IMR-90 (cell line): ENCODE measurements around the gene SPAG5.

Experiments
- BHLHE40 ChIP-seq: fragments of 150-350 bp; IDR thresholded peaks from 2 replicates; pipeline ENCODE4 v1.6.1; 2016; ENCODE audit warnings: mild to moderate bottlenecking, low read depth, low read length
- CEBPB ChIP-seq: IDR thresholded peaks from 2 replicates; pipeline ENCODE4 v1.6.1; 2012; ENCODE audit warnings: low read depth, low read length, improper control_type of control experiment
- CTCF ChIP-seq: conservative IDR thresholded peaks from 2 replicates; pipeline ENCODE4 v1.5.1; 2012; ENCODE audit warnings: mild to moderate bottlenecking, low read depth, low read length, improper control_type of control experiment
- MAFK ChIP-seq: IDR thresholded peaks from 2 replicates; pipeline ENCODE4 v1.6.1; 2012; ENCODE audit warnings: low read depth, low read length, improper control_type of control experiment
- MXI1 ChIP-seq: IDR thresholded peaks from 2 replicates; pipeline ENCODE4 v1.6.1; 2012; ENCODE audit warnings: low read depth, mild to moderate bottlenecking, low read length, moderate library complexity, borderline replicate concordance
- POLR2A ChIP-seq: IDR thresholded peaks from 2 replicates; pipeline ENCODE4 v1.6.1; 2012; ENCODE audit warnings: mild to moderate bottlenecking, low read depth, low read length
- RAD21 ChIP-seq: IDR thresholded peaks from 2 replicates; pipeline ENCODE4 v1.6.1; 2012; ENCODE audit warnings: low read length, improper control_type of control experiment
- RCOR1 ChIP-seq: IDR thresholded peaks from 2 replicates; pipeline ENCODE4 v1.6.1; 2012; ENCODE audit warnings: mild to moderate bottlenecking, low read length, improper control_type of control experiment; ENCODE audit not compliant: insufficient replicate concordance

GRCh38 chr17:28579526-28579925 lies 19.3 kb downstream of the SPAG5 start:
- TF ChIP-seq CTCF (no peak), POLR2A (no peak), RCOR1 (no peak), BHLHE40 (no peak), RAD21 (no peak), CEBPB (no peak), MXI1 (no peak), MAFK (no peak)
